DMS153 (cell line): ENCODE measurements around the gene SESN3.
"Not testable (repeated sequence)": the region's sequence is repeated elsewhere in the genome, so short reads cannot be mapped to it uniquely, and the experiment has no call there.

Experiments
- DNase-seq: peaks from one replicate; lab custom pipeline; 2025; lab: John Stamatoyannopoulos, UW

SESN3 gene

GRCh38 chr11:95150956-95151684 is 79.9 kb downstream of the SESN3 start:
- peak; percentile 73 for DNase-seq

- DNase-seq = no peak
These were observed 81.2 kb downstream of the SESN3 start for GRCh38 chr11:95149651-95150364.

GRCh38 chr11:95148938-95149337 is 82.1 kb downstream of the SESN3 start:
- no peak for DNase-seq

GRCh38 chr11:95148406-95148805 is 82.6 kb downstream of the SESN3 start:
- DNase-seq = no peak

DNA sequence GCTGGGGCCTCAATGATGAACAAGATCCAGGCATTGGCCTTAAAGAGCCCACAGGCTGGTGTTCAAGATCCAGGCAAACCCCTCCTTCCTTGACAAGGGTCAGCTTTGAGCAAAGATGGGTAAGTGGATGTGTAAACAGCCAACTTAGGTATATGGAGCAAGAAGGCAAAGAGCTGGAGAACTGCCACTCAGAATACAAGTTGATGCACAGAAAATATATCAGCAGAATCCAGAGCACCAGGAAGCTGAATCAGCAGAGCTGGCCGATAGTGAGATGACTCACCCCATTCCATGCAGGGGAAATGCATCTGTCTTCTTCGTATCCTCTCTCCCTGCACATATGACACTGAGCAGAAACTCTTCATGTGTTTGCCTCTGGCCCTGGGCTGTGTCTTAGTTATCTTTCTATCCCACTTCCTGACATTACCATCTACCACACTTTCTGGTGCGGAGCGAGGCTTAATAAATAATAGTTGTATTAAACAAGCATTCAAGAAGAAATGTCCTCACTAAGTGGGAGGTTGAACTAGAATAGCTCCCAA is 83.6 kb downstream of the SESN3 start:
- DNase-seq = no peak

GRCh38 chr11:95145430-95146060 is 85.5 kb downstream of the SESN3 start:
- no peak for DNase-seq

DNA sequence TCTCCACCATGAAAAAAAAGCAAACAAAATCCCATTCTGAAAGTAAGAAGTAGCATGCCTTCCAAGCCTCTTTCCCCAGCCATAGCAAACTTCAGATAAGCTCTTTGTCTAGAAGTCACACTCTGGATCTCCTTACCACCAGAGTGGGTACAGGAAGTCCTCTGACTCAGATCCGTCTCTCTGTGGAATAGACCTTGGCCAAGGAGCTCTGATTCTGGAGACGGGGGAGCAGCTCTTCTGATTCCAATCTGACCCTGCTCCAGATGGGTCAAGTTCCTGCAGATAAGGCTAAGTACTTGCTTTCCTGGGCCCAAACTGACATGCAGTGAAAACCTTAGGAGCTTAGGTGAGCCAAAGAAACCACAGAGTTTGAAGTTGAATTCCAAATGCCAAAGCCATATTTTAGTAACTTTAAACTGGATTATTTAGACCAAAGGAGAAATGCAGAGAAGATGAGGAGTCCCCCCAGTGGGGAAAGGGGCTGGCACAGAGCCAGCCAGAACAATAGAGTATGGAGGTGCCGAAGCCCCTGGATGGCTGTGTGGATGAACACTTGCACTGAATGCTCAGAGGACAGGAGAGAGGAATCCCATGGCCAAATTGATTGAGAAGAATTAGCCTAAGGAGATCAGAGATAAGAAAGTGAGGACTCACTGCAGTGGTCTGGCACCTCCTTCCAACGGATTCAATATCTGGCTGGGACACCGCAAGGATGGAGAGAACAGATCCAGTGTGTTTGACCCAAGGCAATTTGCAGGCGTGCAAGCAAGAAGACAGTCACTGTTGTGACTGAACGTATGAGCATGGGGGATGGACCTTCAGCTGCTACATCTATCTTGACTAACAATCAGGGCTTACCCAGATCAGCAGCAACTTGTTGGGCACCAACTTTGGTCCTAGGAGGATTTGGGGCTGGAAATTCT is 86.4 kb downstream of the SESN3 start:
- DNase-seq = no peak

DNA sequence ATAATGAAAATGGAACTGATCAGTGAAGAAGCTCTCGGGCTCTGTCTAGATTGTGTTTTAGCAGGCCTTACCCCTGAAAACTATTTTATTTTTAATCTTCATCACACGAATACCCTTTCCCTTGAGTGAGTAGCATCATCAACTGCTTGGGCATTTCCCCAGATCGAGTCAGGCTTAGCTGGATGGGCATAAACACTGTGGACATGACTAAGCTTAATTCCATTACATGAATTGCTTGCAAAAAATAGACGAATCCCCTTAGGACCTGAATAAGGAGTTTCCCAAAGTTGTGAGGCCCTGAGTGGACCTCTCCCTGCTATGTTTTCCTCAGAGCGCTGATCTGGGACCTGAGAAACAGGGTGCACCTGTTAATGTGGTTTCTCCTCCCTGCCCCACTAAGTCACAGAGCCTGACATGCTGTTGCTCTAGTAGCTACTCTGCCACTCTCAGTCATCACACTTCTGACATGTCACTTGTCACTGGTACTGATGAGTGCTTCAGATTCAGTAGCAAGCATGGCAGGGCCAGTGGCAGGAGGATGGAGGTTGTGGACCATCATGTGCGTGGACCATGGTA is 87.8 kb downstream of the SESN3 start:
- no peak for DNase-seq

DNA sequence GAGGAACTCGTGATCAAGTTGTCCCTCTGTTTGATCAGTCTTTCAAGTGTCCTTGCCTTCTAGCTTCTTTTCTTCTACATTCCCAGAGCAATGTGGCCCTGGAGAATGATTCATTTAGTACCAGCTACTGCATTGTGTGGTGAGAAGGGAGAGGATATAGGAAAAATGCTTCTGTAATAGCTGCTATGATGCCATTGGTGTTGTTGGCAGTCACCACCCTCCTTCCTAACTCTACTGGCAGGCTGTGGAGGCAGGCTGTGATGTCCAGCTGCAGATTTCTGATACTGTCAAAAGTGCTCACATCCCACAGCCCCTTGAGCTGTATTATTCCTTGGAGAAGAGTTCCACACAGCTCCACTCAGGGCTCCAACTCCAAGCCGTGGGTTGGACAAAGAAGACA is 88.6 kb downstream of the SESN3 start:
- DNase-seq = no peak

GRCh38 chr11:95140397-95141033 is 90.5 kb downstream of the SESN3 start:
- DNase-seq = no peak

GRCh38 chr11:95138448-95138847 is 92.6 kb downstream of the SESN3 start:
- DNase-seq = peak; percentile 18

DNA sequence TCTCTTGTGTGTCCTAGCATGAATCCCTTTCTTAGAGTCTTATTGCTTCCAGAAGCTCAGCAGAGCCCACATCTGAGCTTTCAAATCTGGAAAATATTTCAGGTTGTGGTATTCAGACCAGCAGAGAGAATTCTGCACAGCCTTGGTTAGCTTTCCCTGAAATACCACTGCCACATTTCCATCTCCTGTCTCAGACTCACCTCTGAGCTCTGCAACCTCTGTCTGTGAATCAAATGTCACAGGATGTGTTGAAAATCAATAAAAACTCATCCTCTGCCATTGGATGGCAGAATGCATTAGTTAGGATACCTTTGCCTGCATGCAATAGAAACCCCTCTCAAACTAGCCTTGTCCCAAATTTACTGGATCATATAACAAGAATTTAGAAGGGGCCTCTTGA is 93.7 kb downstream of the SESN3 start:
- no peak for DNase-seq

GRCh38 chr11:95136747-95137146 is 94.3 kb downstream of the SESN3 start:
- DNase-seq = not testable (repeated sequence)

DNA sequence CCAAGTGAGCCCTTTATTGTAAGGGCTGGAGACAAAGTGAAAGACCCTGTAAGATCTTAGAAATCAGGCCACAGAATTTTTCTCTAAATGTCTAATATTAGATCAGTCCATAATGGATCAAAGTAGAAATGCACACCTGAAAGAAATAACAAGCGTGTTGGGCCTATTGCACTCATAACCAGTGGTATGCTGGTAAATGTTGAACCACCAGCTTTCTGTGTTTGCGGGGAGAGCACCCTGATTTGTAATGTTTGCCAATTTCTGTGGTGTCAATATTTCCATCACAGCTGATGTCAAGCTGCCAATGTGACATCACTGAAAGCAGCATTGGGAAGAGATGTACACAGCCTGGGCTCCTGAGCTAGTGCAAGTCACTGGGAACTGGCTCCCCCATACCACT is 95.1 kb downstream of the SESN3 start:
- DNase-seq = no peak

DNA sequence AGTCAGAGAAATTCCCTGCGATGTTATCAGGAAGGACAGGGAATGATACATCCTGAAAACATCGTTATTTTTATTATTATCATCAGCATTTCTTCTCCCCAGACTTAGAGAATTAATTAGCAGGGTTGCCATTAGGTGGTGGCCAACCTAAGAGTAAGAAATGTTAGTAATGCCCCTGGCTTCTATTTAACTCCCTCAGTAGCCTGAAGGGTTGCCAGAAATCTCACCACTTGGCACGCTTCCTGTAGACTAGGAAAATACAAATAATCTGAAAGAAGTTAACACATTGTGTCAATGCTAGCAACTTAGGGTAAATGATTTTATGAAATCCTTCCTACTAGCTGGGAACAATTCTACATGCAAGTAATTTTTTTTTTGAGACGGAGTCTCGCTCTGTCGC is 95.8 kb downstream of the SESN3 start:
- no peak for DNase-seq

- DNase-seq = no peak
These were observed 96.5 kb downstream of the SESN3 start for GRCh38 chr11:95134491-95134890.

DNA sequence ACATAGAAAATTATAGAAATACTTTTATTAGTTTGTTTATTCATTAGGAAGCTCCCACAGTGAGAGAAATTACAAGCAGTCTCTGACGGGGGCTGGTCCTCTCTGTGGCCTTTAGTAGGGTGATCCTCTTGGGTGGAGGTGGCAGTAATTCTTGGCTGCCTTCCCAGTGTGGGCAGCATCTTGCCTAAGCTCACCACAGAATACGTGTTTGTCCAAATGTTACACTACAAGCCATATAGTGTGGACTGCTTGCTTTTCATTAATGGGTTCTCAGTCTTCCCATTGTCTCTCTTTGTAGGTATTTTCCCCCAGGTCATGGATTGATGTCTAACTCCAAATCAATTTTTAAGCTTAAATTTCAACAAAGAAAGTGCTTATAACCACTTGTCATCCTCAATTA is 98.0 kb downstream of the SESN3 start:
- no peak for DNase-seq

- no peak for DNase-seq
These were observed 102.4 kb downstream of the SESN3 start for GRCh38 chr11:95128602-95129001.

DNA sequence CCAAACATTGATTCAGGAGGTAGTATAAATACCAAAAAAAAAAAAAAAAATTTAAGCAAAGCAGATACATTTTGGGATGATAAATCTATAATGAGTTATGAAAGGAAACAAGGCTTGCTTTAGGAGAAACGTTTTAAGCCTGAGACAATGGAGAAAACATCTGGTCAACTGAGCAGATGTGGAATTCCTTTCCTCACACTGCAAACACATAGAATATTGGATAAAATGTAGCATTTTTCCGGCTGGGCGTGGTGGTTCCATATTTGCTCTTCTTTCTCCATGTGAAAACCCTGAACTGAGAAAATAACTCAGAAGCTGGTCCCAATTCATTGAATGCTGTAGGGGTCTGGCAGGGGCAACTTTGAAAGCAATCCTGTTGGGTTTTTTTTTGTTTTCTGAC is 107.4 kb downstream of the SESN3 start:
- no peak for DNase-seq

DNA sequence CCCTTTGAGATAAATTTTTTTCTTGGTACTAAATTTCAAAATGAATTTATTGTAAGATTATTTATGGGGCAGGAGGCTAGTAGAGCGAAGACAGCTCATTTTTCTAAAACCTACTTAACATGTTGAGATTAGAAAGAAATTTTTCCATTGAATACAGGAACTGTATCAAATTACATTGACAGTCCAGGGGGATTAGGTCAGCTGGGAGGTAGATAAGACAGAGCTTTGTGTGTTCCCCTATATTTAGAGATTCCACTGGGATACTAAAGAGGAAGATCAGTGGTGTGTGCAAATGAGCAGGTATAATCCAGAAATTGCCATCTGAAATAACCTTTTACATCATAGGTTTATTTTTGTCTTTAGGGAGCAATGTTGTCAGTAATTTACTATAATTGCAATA is 109.3 kb downstream of the SESN3 start:
- no peak for DNase-seq
